OCI-LY1 (cell line): Measurements from ENCODE around the gene MAPK8IP3.

Experiments
- H2AFZ ChIP-seq: fragments of 200-600 bp; sonication (generic), shearing (Covaris generic); 2 replicates; pipeline ENCODE4 v1.6.0; 2014; ENCODE audit warnings: antibody characterized with exemption, mild to moderate bottlenecking, low read length
- H3F3A ChIP-seq: fragments of 200-600 bp; sonication (generic), shearing (Covaris generic); 2 replicates; pipeline ENCODE4 v1.6.0; 2014; ENCODE audit warnings: mild to moderate bottlenecking, antibody characterized with exemption, low read length, moderate library complexity; ENCODE audit not compliant: insufficient read depth
- H3K27ac ChIP-seq: fragments of 200-600 bp; sonication (generic); 2 replicates; pipeline ENCODE4 v1.5.1; 2014; ENCODE audit warnings: low read length, mixed run types, mild to moderate bottlenecking, low read depth; ENCODE audit not compliant: poor library complexity, severe bottlenecking
- H3K27me3 ChIP-seq: fragments of 200-600 bp; sonication (generic); 2 replicates; pipeline ENCODE4 v1.6.0; 2014; ENCODE audit warnings: antibody characterized with exemption, mild to moderate bottlenecking, low read length, moderate library complexity; ENCODE audit not compliant: insufficient read depth
- H3K36me3 ChIP-seq: fragments of 200-600 bp; sonication (generic); 2 replicates; pipeline ENCODE4 v1.6.1; 2014; ENCODE audit warnings: mild to moderate bottlenecking, antibody characterized with exemption, low read length, moderate library complexity, mixed read lengths; ENCODE audit not compliant: insufficient read depth
- H3K4me1 ChIP-seq: fragments of 200-600 bp; sonication (generic); 2 replicates; pipeline ENCODE4 v1.5.1; 2014; ENCODE audit warnings: mild to moderate bottlenecking, low read length, moderate library complexity; ENCODE audit not compliant: insufficient read depth, severe bottlenecking
- H3K4me2 ChIP-seq: fragments of 200-600 bp; sonication (generic), shearing (Covaris generic); 2 replicates; pipeline ENCODE4 v1.6.1; 2014; ENCODE audit warnings: low read length
- H3K4me3 ChIP-seq: fragments of 200-600 bp; sonication (generic); 2 replicates; pipeline ENCODE4 v1.5.1; 2014; ENCODE audit warnings: low read length, low read depth, mild to moderate bottlenecking, mixed read lengths; ENCODE audit not compliant: poor library complexity, severe bottlenecking
- H3K79me2 ChIP-seq: fragments of 200-600 bp; shearing (Covaris generic); 2 replicates; pipeline ENCODE4 v1.6.1; 2016; ENCODE audit warnings: mixed run types, low read length, mixed read lengths; ENCODE audit not compliant: insufficient read depth
- H3K9ac ChIP-seq: fragments of 200-600 bp; sonication (generic), shearing (Covaris generic); 2 replicates; pipeline ENCODE4 v1.6.1; 2014; ENCODE audit warnings: mild to moderate bottlenecking, low read length, mixed read lengths
- H3K9me2 ChIP-seq: fragments of 200-600 bp; sonication (generic), shearing (Covaris generic); 2 replicates; pipeline ENCODE4 v1.6.1; 2014; ENCODE audit warnings: low read depth, mild to moderate bottlenecking, low read length, mixed read lengths
- H3K9me3 ChIP-seq: fragments of 200-600 bp; shearing (Covaris generic); 2 replicates; pipeline ENCODE4 v1.6.1; 2014; ENCODE audit warnings: low read length, mixed read lengths
- H4K20me1 ChIP-seq: fragments of 200-600 bp; sonication (generic), shearing (Covaris generic); 2 replicates; pipeline ENCODE4 v1.6.0; 2016; ENCODE audit warnings: mild to moderate bottlenecking, low read length; ENCODE audit not compliant: insufficient read depth
- CTCF ChIP-seq: fragments of 200-600 bp; sonication (generic), shearing (Covaris generic); IDR thresholded peaks from 2 replicates; pipeline ENCODE4 v1.5.1; 2017; ENCODE audit warnings: mild to moderate bottlenecking, antibody characterized with exemption, low read length, moderate library complexity, mixed read lengths
- EZH2 ChIP-seq: fragments of 200-600 bp; sonication (generic), shearing (Covaris generic); IDR thresholded peaks from 2 replicates; pipeline ENCODE4 v1.8.0; 2017; ENCODE audit warnings: borderline replicate concordance, mixed run types, mild to moderate bottlenecking, antibody characterized with exemption, low read length, moderate library complexity, mixed read lengths

Gene MAPK8IP3

GRCh38 chr16:1657841-1658240, 48.2 kb upstream of the MAPK8IP3 start:
- H3K27ac ChIP-seq, result no peak overlapping the region
- no peaks in the 10 kb centered on the region for H4K20me1 ChIP-seq
- H3K27me3 ChIP-seq, result no peaks in the 10 kb centered on the region
- H3K9me3 ChIP-seq, result no peaks in the 10 kb centered on the region
- H3F3A ChIP-seq, result no peaks in the 10 kb centered on the region
- no peak overlapping the region for H3K9ac ChIP-seq
- no peak overlapping the region for H2AFZ ChIP-seq
- TF ChIP-seq CTCF, result no peak
- no peak for TF ChIP-seq EZH2
- no peak overlapping the region for H3K4me2 ChIP-seq
- H3K9me2 ChIP-seq, result no peaks in the 10 kb centered on the region
- no peaks in the 10 kb centered on the region for H3K79me2 ChIP-seq
- H3K4me1 ChIP-seq, result no peaks in the 10 kb centered on the region
- no peak overlapping the region for H3K4me3 ChIP-seq
- peaks cover 82% of the 10 kb centered on the region for H3K36me3 ChIP-seq

DNA sequence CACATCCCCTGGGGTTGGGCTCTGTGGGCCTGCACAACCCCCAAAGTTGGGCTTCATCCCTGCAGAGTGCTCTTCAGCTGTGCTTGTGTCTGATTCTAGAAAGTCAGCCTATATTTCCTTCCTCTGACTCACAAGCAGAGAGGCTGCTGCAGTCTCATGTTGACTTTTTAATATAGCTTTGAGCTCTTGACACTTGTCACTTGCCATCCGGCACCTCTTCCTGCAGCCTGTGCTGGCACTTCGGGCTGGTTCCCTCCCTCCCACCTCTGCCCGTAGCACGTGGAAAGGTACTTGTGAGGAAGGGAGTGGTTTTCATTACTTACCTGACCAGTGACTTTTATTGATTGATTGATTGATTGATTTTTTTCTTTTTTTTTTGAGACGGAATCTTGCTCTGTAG, 47.0 kb upstream of the MAPK8IP3 start:
- H3K27ac ChIP-seq, result no peak overlapping the region
- no peak overlapping the region for H3K4me2 ChIP-seq
- no peaks in the 10 kb centered on the region for H3K9me2 ChIP-seq
- peaks cover 87% of the 10 kb centered on the region for H3K36me3 ChIP-seq
- no peaks in the 10 kb centered on the region for H3K4me1 ChIP-seq
- no peaks in the 10 kb centered on the region for H4K20me1 ChIP-seq
- no peaks in the 10 kb centered on the region for H3F3A ChIP-seq
- H2AFZ ChIP-seq, result no peak overlapping the region
- no peak for TF ChIP-seq CTCF
- TF ChIP-seq EZH2, result no peak
- H3K79me2 ChIP-seq, result no peaks in the 10 kb centered on the region
- H3K27me3 ChIP-seq, result no peaks in the 10 kb centered on the region
- no peaks in the 10 kb centered on the region for H3K9me3 ChIP-seq
- H3K4me3 ChIP-seq, result no peak overlapping the region
- H3K9ac ChIP-seq, result no peak overlapping the region

DNA sequence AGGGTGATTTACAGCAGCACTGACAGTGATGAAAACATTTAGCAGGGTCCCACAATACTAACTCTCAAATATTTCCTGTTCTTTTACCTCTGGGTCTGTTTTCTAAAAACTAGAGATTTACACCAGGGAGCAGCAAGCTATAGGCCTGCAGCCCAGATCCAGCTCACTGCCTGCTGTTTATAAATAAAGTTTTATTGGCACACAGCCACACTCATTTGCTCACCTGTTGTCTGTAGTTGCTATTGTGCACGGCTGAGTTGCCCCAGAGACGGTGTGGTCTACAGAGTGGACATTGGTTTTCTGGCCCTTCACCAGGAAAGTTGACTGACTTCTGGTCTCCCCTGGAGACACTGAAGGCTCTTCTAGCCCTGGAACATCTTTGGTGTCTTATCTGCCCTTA, 44.2 kb upstream of the MAPK8IP3 start:
- Histone ChIP-seq H3K27ac (no peak overlapping the region), H3K4me2 (no peak overlapping the region), H3K79me2 (no peaks in the 10 kb centered on the region), H3K27me3 (no peaks in the 10 kb centered on the region), H3K4me3 (no peak overlapping the region), H3F3A (no peaks in the 10 kb centered on the region), H2AFZ (no peak overlapping the region), H3K9me2 (no peaks in the 10 kb centered on the region), H3K9ac (no peak overlapping the region), H3K4me1 (no peaks in the 10 kb centered on the region), H3K9me3 (no peaks in the 10 kb centered on the region), H3K36me3 (peaks cover 89% of the 10 kb centered on the region), H4K20me1 (no peaks in the 10 kb centered on the region)
- TF ChIP-seq EZH2, result no peak
- TF ChIP-seq CTCF, result no peak
